ENCODE data around the gene USP25.
"Not testable (repeated sequence)": the region's sequence is repeated elsewhere in the genome, so short reads cannot be mapped to it uniquely, and the experiment has no call there.

USP25 gene

DNA sequence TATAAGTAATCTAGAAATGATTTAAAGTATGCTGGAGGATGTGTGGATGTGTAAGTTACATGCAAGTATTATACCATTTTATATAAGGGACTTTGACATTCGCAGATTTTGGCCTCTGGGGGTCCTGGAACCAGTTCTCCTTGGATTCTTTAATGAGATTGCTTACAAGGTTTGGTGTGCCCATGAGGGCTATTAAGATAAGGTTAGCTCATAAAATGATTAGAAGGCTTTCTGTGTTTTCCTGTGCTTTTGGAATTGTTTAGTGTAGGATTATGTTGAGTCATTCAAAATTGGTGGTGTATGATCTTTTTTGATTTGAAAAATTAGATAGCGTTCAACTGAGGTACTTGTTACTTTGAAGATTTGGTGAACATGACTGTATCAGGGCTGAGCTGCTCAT, 5.6 kb downstream of the USP25 start:
- DNase-seq = no peak

DNA sequence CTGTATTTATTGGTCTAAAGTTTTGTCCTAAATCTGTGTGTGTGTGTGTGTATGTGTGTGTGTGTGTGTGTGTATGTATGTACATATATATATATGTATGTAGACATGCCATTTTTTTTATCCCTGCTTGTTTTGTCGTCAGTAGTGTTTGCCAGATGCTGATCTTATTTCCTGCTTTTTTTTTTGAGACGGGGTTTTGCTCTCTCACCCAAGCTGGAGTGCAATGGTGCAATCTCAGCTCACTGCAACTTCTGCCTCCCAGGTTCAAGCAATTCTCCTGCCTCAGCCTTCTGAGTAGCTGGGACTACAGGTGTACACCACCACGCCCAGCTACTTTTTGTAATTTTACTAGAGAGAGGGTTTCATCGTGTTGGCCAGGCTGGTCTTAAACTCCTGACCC, 6.1 kb downstream of the USP25 start:
- DNase-seq = not testable (repeated sequence)

DNA sequence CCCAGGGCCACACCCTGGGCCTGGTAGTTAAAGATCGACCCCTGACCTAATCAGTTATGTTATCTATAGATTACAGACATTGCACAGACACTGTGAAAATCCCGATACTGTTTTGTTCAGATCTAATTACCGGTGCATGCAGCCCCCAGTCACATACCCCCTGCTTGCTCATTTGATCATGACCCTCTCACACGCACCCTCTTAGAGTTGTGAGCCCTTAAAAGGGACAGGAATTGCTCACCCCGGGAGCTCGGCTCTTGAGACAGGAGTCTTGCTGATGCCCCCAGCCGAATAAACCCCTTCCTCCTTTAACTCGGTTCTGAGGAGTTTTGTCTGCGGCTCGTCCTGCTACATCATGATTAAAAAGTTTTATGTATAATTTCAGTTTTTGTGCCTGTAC, 9.0 kb downstream of the USP25 start:
- DNase-seq = not testable (repeated sequence)

DNA sequence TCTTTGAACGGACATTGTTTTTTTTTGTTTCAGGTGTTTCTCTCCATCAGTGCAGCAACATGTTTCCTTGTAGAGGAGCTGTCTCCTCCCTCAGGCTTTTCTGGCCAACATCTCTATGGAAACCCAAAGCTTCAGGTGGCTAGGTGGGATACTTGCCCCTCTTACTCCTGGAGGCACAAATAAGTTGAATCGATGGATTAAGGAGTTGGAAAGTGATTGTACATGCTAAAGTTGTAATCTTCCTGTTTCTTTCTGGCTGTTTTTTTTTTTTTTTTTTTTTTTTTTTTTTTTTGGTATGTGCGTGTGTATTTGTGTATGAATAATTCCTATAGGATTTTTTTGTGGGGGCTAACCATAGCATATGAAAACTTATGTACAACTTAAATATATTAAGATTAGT, 10.6 kb downstream of the USP25 start:
- DNase-seq = no peak

DNA sequence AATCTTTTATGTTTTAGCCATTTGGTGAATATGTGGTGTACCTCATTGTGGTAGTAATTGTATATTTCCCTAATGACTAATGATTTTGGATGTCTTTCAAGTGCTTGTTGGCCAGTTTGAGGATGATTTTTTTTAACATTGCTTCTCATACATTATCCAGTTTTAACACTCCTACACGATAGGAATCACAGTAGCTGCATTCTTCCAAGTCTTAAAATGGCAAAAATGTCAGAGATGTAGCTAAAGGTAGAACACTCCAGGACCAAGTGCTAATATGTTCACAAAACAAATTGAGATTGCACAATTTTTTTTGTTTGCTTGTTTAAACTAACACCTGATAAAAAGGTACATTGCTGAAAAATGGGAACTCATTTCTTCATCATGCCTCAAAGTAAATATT, 11.7 kb downstream of the USP25 start:
- peak; percentile 9 for DNase-seq

DNA sequence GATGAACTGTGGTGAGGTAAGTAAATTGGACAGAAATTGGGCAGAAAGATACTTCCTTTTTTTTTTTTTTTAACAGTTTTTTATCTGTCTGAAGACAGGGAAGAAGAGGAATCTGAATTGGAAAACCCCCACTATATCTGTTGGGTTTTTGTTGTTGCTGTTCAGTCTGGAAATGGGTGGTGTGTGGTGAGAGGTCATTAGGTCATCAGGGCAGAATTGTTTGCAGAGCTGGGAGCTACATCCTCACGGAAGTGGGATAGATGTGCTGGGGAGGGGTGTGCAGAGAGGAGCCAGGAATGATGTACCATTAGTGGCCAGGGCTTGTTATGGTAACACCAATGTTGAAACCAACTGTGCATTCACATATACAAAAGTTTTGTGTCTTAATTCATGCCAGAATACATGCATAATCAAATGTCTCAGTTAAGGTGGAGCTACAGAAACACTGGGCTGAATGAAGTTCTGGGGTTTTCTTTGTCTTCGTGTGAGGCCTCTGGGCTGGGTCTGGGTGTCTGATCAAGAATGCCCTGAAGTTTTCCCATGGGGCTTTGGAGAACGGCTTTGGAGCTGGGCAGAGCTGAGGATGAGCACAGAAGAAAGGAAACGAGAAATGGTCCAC, 12.4 kb downstream of the USP25 start:
- no peak for DNase-seq

DNA sequence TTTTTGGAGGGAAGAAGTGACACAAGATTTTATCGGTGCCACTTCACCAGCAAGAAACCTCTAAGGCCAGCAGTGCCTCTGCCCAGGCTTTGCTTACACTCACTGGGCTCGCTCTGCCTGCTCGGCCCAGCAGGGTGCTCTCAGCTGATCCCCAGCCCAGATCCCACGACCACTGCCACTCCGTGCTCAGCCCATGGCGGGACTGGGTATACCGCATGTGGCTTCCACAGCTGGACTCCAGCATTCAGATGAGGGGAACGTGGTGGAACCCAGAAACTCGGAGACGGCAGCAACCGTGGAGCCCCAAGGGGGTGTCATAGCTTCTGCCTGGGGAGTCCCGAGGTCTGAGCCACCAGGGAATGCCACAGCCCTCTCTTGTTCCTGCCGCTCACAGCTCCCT, 12.9 kb downstream of the USP25 start:
- no peak for DNase-seq

DNA sequence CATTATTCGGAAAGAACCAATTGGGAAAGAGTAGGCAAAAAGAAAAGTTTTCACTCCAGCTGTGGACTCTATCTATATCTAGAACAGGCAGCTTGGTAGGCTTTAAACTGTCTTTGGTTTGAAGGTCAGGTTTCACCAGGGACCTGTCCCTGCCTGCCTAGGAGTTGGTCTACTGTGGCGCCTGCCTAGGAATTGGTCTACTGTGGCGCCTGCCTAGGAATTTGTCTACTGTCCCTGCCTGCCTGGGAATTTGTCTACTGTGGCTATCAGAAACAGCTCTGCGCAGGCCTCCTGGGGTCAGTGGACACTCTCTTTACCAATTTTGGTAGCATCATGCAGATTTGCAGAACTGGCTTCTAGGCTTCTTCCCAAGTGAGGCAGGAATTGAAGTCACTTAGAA, 13.8 kb downstream of the USP25 start:
- DNase-seq = no peak

DNA sequence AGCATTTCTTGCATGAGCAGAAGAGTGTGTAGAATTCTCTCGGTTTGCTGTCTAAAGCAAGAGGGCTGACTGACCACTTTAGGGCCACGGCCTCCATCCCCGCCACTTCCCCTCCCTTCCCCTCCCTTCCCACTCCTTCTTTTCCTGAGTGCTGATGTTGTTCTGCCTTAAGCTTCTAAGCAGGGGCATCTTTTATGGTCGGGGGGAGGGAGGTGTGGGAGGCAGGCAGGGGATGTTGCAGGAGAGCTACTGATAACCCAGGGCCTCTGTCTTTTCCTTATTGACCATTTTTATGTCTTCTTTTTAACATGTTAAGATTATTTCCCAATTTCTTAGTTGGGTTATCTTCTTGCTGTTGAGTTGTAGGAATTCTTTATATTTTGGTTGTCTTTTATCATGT, 15.1 kb downstream of the USP25 start:
- no peak for DNase-seq

DNA sequence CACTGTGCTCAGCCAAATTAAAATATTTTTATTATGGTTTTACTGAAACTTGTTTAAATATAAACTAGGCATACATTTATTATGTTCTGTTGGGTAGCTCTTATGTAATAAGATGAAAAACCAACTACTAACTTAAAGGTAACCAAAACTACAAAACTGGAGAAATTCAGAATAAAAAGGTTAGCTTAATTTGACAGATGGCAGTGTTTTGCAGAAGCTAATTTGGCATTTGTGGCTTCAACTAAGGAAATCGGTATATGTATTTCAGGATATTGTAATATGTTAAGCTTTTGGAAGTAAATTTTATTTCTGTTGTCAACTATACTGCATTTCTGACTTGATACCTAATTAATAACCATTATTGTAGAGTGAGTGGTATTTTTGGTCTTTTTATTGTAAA, 18.8 kb downstream of the USP25 start:
- DNase-seq = peak; percentile 24

DNA sequence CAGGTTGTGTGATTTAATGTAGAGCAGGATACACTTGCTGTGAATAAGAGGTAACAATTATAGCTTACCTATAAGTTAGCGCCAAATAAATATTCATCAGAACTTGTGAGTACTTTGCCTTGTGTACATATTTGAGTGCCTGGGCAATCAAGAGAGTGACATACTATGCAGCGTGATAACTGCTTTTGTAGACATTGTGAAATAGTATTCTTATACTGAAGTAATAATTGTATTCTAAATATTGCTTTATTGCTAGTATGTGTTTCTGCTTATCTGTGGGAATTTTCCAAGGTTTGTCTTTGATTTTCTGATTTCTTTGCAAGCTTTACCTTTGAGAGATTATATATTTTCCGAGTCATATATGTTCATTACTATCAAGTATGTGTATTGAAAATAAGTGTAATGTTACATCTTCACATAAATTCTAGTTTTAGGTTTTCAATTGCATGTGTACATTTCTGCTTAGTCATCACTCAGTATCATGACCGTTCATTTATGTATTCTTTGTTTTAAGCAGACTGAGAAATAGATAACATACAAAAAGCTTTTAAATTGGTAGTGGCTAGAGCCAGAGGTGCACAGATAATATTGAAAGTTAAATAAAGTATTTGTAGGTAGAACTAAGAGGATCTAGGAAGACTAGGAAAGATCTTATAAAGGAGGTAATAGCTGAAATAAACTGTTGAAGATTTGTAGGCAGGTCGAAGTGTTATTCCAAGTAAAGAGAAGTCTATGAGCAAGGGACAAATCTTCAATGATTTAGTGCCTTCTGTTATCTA, 19.5 kb downstream of the USP25 start:
- no peak for DNase-seq

DNA sequence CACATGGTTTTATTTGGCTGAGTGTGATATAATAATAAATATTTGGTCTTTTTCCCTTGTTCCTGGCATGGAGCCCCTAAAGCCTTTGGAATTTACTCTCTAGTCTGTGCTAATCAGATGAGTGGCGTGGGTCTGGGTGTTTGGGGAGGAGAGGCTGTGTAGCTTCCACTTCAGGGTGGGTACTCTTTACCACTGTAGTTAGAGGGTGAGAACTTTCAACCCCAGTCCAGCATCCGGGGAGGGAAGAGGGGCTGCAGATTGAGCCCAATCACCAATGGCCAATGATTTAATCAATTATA, 20.0 kb downstream of the USP25 start:
- DNase-seq = no peak

DNA sequence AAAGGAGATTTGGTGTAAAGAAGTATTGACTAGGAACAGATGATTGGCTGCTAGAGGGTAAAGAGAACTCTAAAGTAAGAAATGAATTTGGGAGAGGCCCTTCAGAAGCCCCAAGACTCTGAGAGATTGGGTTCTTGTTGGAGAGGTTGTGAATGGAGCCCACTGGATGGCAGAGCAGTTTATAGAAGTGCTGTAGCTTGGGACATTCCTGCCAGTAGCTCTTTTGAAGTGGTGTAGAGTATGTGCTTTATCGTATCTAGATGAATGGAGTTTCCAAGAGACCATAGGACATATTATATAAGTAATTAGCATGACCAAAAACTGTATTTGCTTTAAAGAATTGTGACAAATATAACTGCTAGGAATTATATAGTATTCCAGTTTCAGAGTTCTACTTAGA, 21.3 kb downstream of the USP25 start:
- DNase-seq = no peak

DNA sequence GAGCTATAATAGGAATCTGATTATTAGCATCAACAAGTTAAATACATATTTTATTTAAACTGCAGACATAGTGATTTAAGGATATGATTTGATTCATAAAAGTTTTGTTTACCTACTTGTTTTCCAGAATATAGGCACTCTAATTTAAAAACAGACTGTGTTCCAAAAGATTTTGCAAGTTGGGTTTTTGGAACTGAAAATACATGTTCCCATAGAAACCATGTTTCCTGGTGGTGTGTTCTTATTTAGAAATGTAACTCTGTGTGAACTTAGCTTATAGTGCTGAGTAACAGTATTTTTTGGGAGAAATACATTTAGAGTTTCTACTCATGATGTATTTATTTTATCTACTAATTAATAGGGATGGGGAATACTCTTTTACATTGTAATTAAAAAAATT, 21.8 kb downstream of the USP25 start:
- DNase-seq = no peak

DNA sequence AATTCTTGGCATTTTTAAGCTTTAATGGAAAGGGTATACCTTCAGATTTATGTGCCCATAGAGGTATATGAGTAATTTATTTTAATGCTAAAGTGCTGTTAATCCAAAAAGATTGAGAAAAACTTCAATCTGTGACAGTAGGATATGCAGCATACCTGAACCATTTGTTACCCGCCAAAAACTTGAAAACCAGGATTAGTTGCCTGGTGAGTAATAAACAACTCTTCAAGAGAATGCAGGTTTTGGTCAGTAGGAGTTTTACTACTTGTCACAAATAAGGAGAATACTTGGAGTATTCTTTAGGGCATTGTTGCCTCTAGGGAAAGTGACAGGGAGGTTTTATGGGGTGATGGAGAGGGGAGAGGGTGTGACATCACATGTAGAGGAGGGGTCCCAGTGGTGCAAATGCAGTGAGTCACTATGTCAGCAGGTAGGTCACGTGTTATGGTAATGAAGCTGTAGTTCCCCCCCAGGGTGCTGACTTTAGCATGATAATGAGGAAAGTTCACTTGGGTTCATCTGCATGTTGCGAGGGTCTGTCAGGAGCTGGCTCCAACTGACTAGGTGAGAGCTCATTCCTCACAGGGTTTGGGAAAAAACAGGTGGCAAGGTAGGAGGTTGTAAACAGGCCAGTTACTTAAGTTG, 23.1 kb downstream of the USP25 start:
- DNase-seq = no peak

DNA sequence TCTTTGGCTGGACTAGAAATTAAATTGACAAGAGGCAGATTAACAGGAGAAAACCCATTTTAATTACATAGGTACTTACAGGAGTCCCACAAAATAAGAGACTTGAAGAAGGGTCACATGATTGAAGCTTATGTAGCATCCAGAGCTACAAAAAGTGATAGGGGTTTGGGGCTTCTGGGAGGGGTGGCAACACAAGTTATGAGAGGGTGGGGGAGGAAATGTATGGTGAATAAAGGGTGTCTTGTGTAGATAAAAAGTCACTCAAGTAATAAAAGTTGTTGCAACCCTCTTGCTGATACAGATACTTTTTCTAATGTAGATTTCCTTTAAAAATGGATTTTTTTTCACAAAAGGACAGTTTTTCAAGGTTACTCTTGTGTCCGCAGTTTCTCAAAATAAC, 24.0 kb downstream of the USP25 start:
- DNase-seq = no peak

DNA sequence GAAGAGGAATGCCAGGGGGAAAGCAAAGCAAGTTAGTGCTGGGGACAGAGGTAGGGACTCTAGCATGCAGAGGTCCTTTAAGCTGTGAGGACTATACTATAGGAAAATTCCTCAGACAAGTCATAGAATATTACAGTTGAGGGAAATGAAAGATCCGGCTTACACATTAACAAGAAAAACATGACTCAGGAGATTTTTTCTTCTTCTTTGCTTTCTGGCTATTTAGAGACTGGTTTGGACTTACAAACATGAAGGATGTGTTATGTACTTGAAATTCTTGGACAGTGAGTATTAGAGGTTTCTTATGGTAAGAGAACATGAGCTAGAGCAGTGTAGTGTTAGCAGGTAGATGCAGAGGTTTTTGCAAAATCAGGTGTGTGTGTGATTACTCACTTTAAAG, 24.9 kb downstream of the USP25 start:
- DNase-seq = no peak

DNA sequence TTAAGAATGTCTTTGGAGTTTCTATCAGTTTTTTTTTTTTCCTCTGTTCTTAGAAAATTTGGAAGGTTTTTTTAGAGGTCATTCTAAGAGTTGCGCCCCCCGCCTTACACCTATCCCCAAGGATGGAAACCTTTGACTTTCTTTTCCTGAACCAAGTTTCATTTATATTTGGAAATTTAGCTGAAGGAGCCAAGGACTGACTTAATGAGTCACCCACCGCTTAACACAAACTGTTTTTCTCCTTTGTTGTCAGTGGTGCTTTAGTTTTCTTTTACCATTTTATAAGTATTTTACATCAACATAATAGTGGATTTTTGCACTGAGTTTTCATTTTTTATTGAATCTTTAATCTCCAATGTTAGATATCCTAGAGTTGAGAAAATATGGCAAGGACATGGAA, 25.3 kb downstream of the USP25 start:
- DNase-seq = no peak

DNA sequence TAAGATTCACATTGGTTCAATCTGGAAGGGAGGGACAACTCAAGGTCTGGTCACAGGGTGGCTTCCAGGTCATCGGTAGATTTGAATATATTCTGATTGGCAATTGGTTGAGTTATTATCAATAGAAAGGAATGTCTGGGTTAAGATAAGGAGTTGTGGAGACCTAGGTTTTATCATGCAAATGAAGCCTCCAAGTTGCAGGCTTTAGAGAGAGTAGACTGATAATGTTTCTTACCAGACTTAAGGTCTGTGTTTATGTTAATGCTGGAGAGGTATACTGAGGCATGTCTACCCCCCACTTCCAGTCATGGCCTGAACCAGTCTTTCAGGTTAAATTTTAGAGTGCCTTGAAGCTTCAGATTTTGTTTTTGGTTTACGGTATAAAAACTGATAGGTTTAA, 29.7 kb downstream of the USP25 start:
- DNase-seq = no peak

DNA sequence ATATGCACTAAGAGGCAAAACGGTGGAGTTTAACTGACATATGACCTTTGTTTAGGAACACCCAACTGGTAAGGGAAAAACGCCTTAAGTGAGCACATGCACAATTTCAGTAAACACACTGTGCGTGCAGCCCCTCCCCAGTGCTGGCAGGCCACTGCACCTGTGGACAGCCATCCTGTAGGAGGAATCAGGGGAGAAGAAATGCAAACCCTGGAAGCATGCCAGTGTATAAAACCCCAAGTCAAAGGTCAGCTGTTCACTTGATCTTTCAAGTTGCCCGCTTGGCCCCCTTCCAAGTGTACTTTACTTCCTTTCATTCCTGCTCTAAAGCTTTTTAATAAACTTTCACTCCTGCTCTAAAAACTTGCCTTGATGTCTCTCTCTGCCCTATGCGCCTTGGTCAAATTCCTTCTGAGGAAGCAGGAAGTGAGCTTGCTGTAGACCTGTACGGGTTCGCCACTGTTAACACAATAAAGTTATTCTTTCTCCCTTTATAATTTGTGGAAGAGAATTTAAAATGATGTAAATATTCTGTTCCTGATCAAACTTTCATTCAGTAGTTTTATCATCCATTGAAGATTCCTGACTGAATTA, 31.8 kb downstream of the USP25 start:
- DNase-seq = no peak

DNA sequence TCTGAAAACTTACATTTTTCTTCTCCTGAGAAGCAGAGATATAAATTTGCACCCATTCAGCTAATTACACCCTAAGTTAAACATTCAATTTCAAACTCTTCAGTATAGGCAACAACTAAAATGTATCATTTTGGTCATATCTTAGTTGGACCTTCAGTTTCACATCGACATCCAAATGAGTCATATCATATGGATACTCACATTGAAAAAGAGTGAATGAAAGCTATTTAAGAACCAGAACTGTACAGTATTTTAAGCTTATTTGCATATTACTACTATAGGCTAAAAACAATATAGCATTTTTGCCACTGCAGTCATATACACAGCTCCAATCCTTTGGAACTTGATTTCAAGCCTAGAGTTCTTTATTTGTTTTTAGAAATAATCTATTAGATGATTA, 33.6 kb downstream of the USP25 start:
- no peak for DNase-seq

DNA sequence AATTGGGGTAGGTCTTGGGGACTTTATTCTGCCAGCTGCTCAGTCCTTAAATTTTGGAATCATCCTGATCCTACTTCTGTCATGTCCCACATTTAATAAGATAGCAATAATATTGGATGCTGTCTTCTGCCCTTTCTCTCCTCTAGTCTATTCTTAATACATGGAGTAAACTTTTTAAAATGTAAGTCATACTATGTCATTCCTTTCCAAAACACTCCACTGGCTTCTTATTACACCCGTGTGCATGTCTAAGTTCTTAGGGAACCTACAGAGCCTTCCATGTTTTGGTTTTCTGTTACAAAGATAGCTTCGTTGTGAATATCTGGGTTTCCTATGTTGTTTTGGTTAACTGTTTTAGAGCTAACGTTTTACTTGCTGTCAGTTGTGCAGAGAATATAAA, 35.1 kb downstream of the USP25 start:
- DNase-seq = no peak

DNA sequence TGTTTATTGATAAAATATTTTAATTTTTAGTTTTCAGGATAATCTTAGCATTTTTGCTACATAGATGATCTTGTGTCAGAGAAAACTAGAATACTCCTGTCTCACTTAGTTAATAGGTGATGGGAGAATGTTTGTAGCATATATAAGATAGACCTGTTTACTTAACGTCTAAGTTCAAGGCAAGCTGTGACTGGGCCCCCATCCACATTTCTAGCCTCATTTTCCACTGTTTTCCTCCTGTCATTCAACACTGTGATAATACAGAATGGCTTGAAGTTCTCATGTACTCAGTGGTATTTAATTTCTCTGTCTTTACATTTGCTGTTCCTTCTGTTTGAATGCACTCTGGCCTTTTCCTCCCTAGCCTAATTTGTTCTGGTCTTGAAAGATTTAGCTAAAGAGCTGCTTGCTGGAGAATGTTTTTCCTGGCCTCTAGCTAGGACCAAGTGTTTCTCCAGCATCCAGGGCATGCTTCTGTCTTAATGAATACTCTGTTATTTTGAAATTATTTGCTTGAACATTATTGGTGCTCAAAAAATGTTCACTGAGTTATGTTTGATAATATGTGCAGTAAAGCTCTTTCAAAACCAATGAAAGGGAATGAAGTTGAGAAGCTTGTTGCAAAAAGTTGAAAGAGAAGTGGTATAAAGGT, 37.3 kb downstream of the USP25 start:
- DNase-seq = no peak
